WTC11 (cell line): ENCODE results near the gene ADGRB2. TPM values are rescaled to one million over a fixed set of nuclear protein-coding genes. Genes with fewer than 3 reads are reported as not detected.
A peak's percentile ranks its signal among the peaks of the same experiment; 100 is the strongest.

Source experiments
- ATAC-seq: fragments of 200-7000 bp; cut with Tn5 transposase; 2 replicates; pipeline ENCODE4 v1.10.0; 2021; ENCODE audit warnings: mild to moderate bottlenecking, moderate library complexity
- CTCF ChIA-PET: fragments of 300-600 bp; sonication (Branson Sonifier 250); formaldehyde crosslinking; loops from one replicate; lab custom pipeline; 2021; ENCODE audit warnings: antibody characterized with exemption; lab: Charles Lee
- POLR2A ChIA-PET: fragments of 350-600 bp; sonication (Branson Sonifier 250); formaldehyde crosslinking; loops from one replicate; lab custom pipeline; 2021; ENCODE audit warnings: antibody characterized with exemption; lab: Charles Lee
- DNase-seq: peaks from one replicate; pipeline ENCODE4 v3.0.0; 2021; ENCODE audit warnings: low spot score
- H3K27ac Mint-ChIP-seq: 2 replicates; pipeline ENCODE4 v1.8.0; 2021; ENCODE audit warnings: mixed read lengths
- H3K27me3 Mint-ChIP-seq: 2 replicates; pipeline ENCODE4 v1.8.0; 2021; ENCODE audit warnings: low read depth, mild to moderate bottlenecking, moderate library complexity, mixed read lengths
- H3K36me3 Mint-ChIP-seq: 2 replicates; pipeline ENCODE4 v1.8.0; 2021; ENCODE audit warnings: mixed read lengths
- H3K4me1 Mint-ChIP-seq: 2 replicates; pipeline ENCODE4 v1.8.0; 2022; ENCODE audit warnings: mixed read lengths
- H3K4me3 Mint-ChIP-seq: 2 replicates; pipeline ENCODE4 v1.8.0; 2021; ENCODE audit warnings: mild to moderate bottlenecking, moderate library complexity, mixed read lengths
- H3K9me3 Mint-ChIP-seq: 2 replicates; pipeline ENCODE4 v1.8.0; 2021; ENCODE audit warnings: mixed read lengths
- CREM ChIP-seq: sonication (generic); formaldehyde crosslinking; IDR thresholded peaks from 2 replicates; pipeline ENCODE4 v1.8.1; 2022; ENCODE audit warnings: mild to moderate bottlenecking, missing genetic modification reagents, moderate library complexity
- E2F1 ChIP-seq: sonication (generic); formaldehyde crosslinking; IDR thresholded peaks from 2 replicates; pipeline ENCODE4 v1.8.0; 2022; ENCODE audit warnings: mild to moderate bottlenecking, missing genetic modification reagents
- E2F5 ChIP-seq: sonication (generic); formaldehyde crosslinking; IDR thresholded peaks from 2 replicates; pipeline ENCODE4 v1.8.1; 2022; ENCODE audit warnings: mild to moderate bottlenecking, moderate library complexity, missing genetic modification reagents
- FOXP1 ChIP-seq: sonication (generic); formaldehyde crosslinking; IDR thresholded peaks from 2 replicates; pipeline ENCODE4 v1.8.0; 2022; ENCODE audit warnings: missing genetic modification reagents, mild to moderate bottlenecking, moderate library complexity, borderline replicate concordance
- GRHL2 ChIP-seq: fragments of 250-450 bp; sonication (Bioruptor Pico); IDR thresholded peaks from 2 replicates; pipeline ENCODE4 v1.8.0; 2022; ENCODE audit warnings: mild to moderate bottlenecking, moderate library complexity; ENCODE audit not compliant: insufficient replicate concordance, severe bottlenecking
- HMGA2 ChIP-seq: fragments of 250-450 bp; sonication (Bioruptor Pico); IDR thresholded peaks from 2 replicates; pipeline ENCODE4 v1.4.0; 2021; ENCODE audit warnings: mild to moderate bottlenecking, moderate library complexity
- HMGXB4 ChIP-seq: sonication (generic); formaldehyde crosslinking; IDR thresholded peaks from 2 replicates; pipeline ENCODE4 v1.8.1; 2023; ENCODE audit warnings: mild to moderate bottlenecking, moderate library complexity, missing genetic modification reagents
- MYBL2 ChIP-seq: sonication (generic); formaldehyde crosslinking; IDR thresholded peaks from 2 replicates; pipeline ENCODE4 v1.8.1; 2023; ENCODE audit warnings: mild to moderate bottlenecking, moderate library complexity, missing genetic modification reagents
- NFATC4 ChIP-seq: fragments of 250-450 bp; sonication (Bioruptor Pico); IDR thresholded peaks from 2 replicates; pipeline ENCODE4 v1.9.0; 2021; ENCODE audit warnings: mild to moderate bottlenecking
- OVOL2 ChIP-seq: fragments of 250-450 bp; sonication (Bioruptor Pico); IDR thresholded peaks from 2 replicates; pipeline ENCODE4 v1.9.0; 2021; ENCODE audit warnings: mild to moderate bottlenecking, borderline replicate concordance
- SMAD4 ChIP-seq: sonication (generic); formaldehyde crosslinking; IDR thresholded peaks from 2 replicates; pipeline ENCODE4 v1.8.0; 2022; ENCODE audit warnings: mild to moderate bottlenecking, missing genetic modification reagents
- SOX15 ChIP-seq: fragments of 250-450 bp; sonication (Bioruptor Pico); IDR thresholded peaks from 2 replicates; pipeline ENCODE4 v1.9.0; 2021; ENCODE audit warnings: mild to moderate bottlenecking
- TCF7 ChIP-seq: sonication (generic); formaldehyde crosslinking; IDR thresholded peaks from 2 replicates; pipeline ENCODE4 v1.8.0; 2022; ENCODE audit warnings: mild to moderate bottlenecking, low read depth, missing genetic modification reagents, moderate library complexity
- USF1 ChIP-seq: sonication (generic); formaldehyde crosslinking; IDR thresholded peaks from 2 replicates; pipeline ENCODE4 v1.8.0; 2022; ENCODE audit warnings: mild to moderate bottlenecking, missing genetic modification reagents
- ZNF281 ChIP-seq: sonication (generic); formaldehyde crosslinking; IDR thresholded peaks from 2 replicates; pipeline ENCODE4 v1.8.0; 2023; ENCODE audit warnings: mild to moderate bottlenecking, missing genetic modification reagents
- ZNF416 ChIP-seq: fragments of 250-450 bp; sonication (Bioruptor Pico); IDR thresholded peaks from 2 replicates; pipeline ENCODE4 v1.9.0; 2021; ENCODE audit warnings: mild to moderate bottlenecking, inconsistent platforms
- ZNF532 ChIP-seq: fragments of 250-450 bp; sonication (Bioruptor Pico); IDR thresholded peaks from 2 replicates; pipeline ENCODE4 v1.9.0; 2021; ENCODE audit warnings: mild to moderate bottlenecking, borderline replicate concordance
- ZSCAN18 ChIP-seq: fragments of 250-450 bp; sonication (Bioruptor Pico); IDR thresholded peaks from 2 replicates; pipeline ENCODE4 v2.1.2; 2022; ENCODE audit warnings: mild to moderate bottlenecking, moderate library complexity
- total RNA-seq: library from RNA; stranded (reverse); gene quantifications from 3 replicates; pipeline ENCODE4 v1.2.3, GENCODE V29; 2021

The ADGRB2 gene
- total RNA-seq, 1 experiment from 2014 or later: 39.3 TPM

GRCh38 chr1:31697369-31697984 lies 66.7 kb downstream of the ADGRB2 start:
- ChIA-PET POLR2A (no interaction called here), CTCF (interaction anchor here (1.1 to 2.9 kb wide), 6 partner anchors 17 to 92 kb away, joined by 3 to 26 read pairs (median 4); no protein-coding TSS in a partner anchor)
- H3K27me3 Mint-ChIP-seq: no peaks in the 10 kb centered on the region; the same call in 1 of the 2 replicates
- H3K4me3 Mint-ChIP-seq: no peak overlapping the region
- ATAC-seq (no peak), DNase-seq (no peak)
- no peaks in the 10 kb centered on the region for H3K36me3 Mint-ChIP-seq
- H3K4me1 Mint-ChIP-seq: peaks cover 13% of the 10 kb centered on the region
- no peaks in the 10 kb centered on the region for H3K9me3 Mint-ChIP-seq
- peak overlapping the region; percentile 38 for H3K27ac Mint-ChIP-seq
- no peak for TF ChIP-seq HMGXB4 (CRISPR knock-in tag)
- TF ChIP-seq GRHL2 (CRISPR knock-in tag): no peak
- TF ChIP-seq ZNF416 (CRISPR knock-in tag): no peak
- TF ChIP-seq FOXP1: no peak
- no peak for TF ChIP-seq TCF7 (CRISPR knock-in tag)
- no peak for TF ChIP-seq CREM (CRISPR knock-in tag)
- no peak for TF ChIP-seq USF1 (CRISPR knock-in tag)
- TF ChIP-seq E2F1 (CRISPR knock-in tag): no peak
- TF ChIP-seq ZSCAN18 (CRISPR knock-in tag): no peak
- TF ChIP-seq E2F5 (CRISPR knock-in tag): no peak
- no peak for TF ChIP-seq SMAD4 (CRISPR knock-in tag)

- H3K4me1 Mint-ChIP-seq: peaks cover 13% of the 10 kb centered on the region
- ATAC-seq (no peak), DNase-seq (no peak)
- no peak overlapping the region for H3K27ac Mint-ChIP-seq
- H3K4me3 Mint-ChIP-seq: no peak overlapping the region
- TF ChIP-seq GRHL2 (CRISPR knock-in tag): no peak
- TF ChIP-seq HMGA2 (CRISPR knock-in tag): no peak
- TF ChIP-seq MYBL2 (CRISPR knock-in tag): no peak
- H3K36me3 Mint-ChIP-seq: no peaks in the 10 kb centered on the region
- POLR2A ChIA-PET: no interaction called here
- CTCF ChIA-PET: interaction anchor here (1.1 to 2.9 kb wide), 4 partner anchors 18 to 93 kb away, joined by 3 to 26 read pairs (median 6); no protein-coding TSS in a partner anchor
- no peaks in the 10 kb centered on the region for H3K9me3 Mint-ChIP-seq
- H3K27me3 Mint-ChIP-seq: no peaks in the 10 kb centered on the region
These were observed 67.9 kb downstream of the ADGRB2 start for GRCh38 chr1:31696242-31696641.

GRCh38 chr1:31695327-31695726 lies 68.8 kb downstream of the ADGRB2 start:
- H3K36me3 Mint-ChIP-seq: no peaks in the 10 kb centered on the region
- no peaks in the 10 kb centered on the region for H3K9me3 Mint-ChIP-seq
- no peak for DNase-seq
- peaks cover 7% of the 10 kb centered on the region for H3K4me1 Mint-ChIP-seq
- H3K4me3 Mint-ChIP-seq: no peak overlapping the region
- no peak overlapping the region for H3K27ac Mint-ChIP-seq
- no peak for ATAC-seq
- ChIA-PET POLR2A (no interaction called here), CTCF (interaction anchor here (1.1 to 2.0 kb wide), 2 partner anchors 31 to 94 kb away, joined by 4 to 8 read pairs; no protein-coding TSS in a partner anchor)
- no peaks in the 10 kb centered on the region for H3K27me3 Mint-ChIP-seq
- no peak for TF ChIP-seq ZNF532 (CRISPR knock-in tag)
- TF ChIP-seq ZNF281 (CRISPR knock-in tag): no peak
- TF ChIP-seq MYBL2 (CRISPR knock-in tag): no peak
- no peak for TF ChIP-seq SOX15 (CRISPR knock-in tag)
- TF ChIP-seq NFATC4 (CRISPR knock-in tag): no peak
- no peak for TF ChIP-seq OVOL2 (CRISPR knock-in tag)
